HG03103 (cell line): ENCODE results near the gene DIRAS2.

ENCODE experiments used
- ATAC-seq: cut with Tn5 transposase; IDR thresholded peaks from one replicate; pipeline ENCODE4 v1.9.1; 2021; ENCODE audit warnings: low read depth; ENCODE audit not compliant: unreplicated experiment

The DIRAS2 gene

DNA sequence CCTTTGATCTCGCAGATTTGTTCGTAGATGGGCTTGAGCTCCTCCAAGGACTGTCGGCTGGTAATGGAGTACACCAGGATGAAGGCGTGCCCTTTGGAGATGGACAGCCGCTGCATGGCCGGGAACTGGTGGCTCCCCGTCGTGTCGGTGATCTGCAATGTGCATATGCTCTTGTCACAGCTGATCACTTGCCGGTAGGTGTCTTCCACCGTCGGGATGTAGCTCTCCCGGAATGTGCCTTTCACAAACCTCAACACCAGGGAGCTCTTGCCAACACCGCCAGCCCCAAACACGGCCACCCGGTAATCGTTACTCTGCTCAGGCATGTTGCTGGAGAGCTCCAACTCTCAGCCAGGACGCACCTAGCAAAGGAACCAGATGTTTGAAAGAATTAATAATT is 29.1 kb downstream of the DIRAS2 start:
- ATAC-seq, result no peak

DNA sequence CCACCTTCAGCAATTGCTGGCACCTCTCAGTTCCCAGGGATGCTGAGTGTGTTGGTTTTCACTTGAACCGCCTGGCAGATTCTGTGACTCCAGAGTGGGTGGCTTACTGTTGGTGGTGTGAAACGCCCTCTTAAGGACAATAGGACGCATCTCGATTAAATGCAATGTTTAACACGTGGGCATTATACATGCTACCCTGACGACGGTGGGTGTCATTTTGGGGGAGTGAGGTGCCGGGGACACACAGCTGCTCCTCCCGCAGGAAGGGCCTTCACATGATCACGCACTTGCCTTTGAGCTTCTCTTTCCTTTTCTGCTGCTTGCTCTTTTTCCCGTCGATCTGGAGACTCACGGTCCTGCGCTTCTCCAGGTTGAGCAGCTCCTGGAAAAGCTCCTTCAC is 29.7 kb downstream of the DIRAS2 start:
- no peak for ATAC-seq

DNA sequence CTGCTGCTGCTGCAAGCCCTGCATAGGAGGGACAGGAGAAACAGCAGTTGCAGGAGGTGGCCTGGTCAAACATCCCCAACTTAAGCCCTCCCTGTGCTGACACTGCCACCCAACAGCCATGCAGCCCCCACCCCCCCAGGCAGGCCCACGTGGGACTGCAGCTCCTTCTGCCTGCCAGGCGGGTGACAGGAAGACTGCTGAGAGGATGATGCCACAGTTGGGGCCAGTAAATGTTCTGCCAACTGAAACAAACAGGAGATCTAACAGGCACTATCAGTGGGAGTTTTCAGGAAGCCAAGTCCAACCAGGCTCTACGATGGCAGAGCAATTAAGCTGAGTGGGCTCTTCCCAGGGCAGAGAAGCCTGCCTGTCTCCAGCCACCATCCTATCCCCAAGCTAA is 31.1 kb downstream of the DIRAS2 start:
- no peak for ATAC-seq

DNA sequence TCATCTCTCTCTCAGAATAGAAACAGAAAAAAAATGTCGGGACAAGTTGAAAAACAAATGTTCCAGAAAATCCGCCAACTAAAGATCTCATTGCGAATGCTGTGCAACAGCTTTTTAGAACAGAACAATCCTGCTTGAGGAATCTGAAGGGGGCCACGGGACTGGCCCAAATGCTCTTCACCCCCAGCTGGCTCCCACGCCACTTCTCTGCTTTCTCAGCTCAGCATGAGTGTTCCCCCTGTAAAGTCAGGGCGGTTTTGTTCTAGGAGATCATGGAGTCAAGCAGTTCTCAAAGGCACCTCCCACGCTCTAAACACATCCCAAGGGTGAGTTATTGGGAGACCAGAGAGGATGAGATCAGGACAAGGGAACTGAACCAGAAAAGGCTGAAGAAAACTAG is 31.5 kb downstream of the DIRAS2 start:
- ATAC-seq, result no peak

DNA sequence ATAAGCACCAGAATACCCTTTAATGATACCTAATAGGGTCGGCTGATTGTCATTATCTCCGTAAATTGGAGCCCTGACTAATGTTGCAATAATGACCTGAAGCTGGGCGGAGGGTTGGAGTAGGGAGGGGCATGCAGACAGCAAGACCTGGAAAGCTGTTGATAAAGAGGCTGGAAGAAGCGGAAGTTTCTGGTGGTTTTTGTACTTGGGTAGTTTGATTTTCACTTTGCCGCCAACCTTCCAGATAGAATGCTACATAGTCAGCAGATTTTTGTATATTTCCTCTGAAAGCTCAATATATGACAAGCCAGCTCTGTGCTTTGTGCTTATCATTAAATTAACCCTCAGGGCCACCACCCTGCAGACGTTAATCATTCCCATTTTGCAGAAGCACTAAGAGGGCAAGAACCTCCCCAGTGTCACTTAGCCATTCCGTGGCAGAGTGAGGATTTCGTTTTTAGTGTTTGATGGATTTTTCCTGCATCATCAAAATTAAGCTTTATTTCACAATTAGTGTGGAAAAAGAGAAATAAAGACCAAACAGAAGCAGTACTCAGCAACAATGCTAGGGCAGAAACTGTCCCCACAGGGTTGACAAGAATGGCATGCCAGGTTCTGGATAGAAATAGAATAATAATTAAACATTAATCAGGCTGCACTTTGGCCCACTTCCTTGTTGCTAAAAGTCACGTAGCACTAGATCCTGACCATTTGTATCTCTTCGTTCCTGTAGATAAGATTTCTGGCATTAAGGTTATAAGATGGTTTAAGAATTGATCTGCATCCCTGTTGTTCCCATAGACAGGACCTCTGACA is 34.7 kb downstream of the DIRAS2 start:
- ATAC-seq, result no peak

DNA sequence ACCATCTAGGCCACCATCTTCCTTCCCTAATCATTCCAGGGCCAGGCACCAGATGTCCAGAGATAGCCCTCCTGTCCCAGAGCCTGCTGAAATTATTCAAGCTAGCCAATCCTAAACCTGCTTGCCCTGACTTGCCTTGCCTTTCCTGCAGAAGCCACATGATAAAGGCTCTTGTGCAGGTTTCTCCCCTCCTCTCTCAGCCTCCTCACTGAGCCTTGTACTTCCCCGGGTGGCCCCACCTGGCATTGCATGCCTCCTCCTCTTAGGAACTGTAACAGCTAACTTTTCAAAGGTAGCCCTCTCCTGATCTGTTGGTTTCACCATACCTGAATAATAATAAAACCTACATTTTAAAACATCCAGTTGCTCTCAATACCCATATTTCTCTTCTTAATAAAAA is 42.6 kb downstream of the DIRAS2 start:
- ATAC-seq, result no peak

DNA sequence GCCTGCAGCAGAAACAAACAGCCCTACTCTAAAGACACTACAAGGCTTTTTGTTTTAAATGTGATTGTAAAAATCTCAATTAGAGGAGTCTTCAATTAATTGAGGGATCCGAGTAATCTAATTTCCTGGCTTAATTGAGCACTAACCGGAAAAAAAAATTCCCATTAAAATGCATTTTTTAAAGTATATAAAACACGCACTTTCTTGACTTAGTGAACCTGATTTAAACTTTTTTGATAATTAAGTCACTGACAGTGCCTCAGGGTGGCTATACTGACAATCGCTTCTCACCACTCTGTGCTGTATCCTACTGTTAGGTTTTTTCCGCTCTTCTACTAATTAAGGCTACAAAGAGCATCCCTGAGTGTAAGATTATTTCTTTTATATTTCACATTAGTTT is 44.4 kb downstream of the DIRAS2 start:
- ATAC-seq, result no peak

DNA sequence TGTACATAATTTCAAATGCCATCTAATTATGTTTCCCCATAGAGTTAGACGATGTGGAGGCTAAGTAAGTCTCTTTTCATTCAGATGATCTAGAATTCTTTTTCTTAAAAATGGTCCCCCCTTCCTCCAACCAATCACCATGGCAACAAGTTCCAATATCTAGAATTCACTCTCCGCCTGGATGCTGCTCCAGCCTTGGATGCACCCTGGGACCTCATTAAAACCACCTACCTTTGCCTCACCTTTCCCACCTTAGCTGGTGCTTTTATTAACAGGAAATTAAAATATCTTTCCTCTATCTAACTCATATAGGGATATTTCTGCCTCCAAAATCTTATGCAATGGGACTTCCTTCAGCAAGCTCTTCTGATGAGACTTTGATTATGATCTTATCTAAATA is 49.0 kb downstream of the DIRAS2 start:
- ATAC-seq, result no peak

DNA sequence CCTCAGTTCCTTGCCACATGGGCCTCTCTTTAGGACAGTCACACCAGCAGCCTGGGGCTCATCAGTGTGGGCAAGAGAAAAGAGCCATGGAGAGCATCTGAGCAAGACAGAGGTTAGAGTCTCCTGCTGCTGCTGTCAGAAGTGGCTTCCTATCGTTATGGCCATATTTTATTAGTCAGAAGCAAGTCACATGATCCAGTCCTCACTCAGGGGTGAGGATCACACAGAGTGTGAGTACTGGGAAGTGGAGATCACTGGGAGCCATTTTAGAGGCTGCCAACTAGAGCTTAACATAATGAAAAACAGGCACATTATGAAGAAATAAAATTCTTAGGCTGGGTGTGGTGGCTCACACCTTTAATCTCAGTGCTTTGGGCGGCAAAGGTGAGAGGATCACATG is 62.0 kb downstream of the DIRAS2 start:
- no peak for ATAC-seq

DNA sequence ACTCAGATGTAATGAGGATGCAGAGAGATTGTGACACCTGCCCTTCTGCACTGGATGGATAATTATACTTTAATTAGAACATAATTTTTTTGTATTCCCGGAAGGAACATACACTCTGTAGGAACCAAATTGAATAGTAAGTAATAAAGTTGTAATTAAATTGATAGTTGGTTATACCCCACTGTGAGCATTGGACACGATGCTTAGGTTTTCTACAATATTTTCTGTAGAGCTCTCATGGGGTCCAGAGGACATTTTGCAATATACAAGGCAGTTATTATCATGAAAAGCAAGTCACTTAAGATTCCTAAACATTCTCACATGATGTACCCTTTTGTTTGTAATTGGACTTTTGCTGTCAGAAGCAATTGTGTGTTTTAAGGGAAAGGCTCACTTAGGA is 63.4 kb downstream of the DIRAS2 start:
- no peak for ATAC-seq

DNA sequence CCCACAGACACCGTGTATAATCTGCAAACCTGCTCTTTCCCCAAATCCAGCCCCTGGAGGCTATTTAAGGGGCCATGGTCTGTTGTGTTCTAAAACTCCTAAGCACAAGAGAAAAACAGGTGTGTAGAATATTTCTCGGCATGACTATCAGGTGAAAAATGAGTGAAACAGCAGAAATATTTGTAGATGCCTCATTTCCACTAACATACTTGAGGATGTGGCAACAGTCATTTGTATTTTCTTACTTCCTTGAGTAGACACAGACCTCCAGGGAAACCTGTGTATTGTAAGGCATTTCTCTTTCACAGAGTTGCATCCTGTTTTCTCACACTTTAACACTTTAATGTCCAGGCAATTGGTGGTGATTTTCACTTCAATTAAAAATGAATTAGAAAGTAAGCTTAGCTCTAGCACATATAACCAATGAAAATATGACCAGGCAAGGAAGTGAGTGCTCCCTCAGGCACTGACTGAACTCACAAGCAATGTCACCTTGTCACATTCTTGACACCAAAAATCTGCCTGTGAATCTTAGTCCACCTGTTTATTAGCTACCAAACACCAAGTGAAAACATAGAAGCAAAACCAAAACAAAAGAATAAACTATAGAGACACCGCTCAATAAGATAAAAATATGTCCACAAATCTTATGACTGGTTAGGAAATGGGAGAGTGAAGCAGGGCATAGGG is 64.4 kb downstream of the DIRAS2 start:
- no peak for ATAC-seq

DNA sequence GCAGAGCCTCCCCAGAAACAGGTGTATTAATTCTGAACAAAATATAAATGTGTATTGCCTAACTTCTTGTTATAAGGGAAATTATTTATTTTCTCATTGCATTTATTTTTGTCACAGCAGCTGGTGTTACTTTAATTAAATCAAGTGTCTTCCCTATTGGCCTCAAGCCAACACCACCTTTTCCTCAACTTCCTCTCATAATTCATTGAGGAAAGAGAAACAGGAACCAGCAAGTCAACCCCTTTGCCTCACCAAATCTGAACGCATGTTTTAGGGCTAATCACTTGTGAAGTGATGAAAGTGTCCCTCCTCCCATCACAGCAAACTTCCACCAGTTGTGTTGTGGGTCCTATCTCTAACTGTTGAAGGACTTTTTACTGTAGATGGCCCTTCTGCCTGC is 73.1 kb downstream of the DIRAS2 start:
- ATAC-seq, result no peak

DNA sequence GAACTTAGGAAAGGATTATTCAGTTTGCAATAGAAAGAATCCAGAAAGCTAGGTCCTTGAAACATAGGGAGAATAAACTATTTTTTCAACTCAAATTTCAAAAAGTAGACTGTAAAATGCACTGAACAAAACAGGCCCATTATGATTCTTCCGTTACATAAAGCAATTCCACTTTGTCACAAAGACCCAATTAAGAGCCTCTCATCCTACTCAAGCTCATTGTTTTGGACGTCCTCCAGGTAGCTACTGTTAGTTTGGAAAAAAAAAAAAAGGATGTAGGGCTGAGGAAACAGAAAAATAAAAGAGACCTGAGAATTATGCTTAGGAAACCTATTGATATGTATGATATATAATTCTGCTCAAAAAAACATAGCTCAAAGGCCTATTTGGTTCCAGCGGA is 74.0 kb downstream of the DIRAS2 start:
- no peak for ATAC-seq

DNA sequence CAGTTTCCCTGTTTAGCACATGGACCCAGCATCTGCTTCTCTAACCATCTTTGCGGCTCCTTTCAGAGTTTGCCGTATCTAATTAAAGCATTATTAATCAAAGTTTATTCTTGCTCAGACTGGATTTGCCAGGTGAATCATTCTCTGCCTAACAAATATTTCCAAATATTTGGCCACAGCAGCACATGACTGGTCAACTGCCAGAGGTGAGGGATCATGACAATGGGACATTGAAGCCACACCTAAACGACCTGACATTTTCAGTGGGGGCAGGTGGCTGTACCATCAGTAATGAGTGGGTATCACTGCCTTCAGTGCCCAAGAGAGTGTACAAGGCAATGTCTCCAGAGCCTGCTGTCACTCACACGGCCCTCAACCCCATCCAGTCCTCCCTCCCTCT is 80.4 kb downstream of the DIRAS2 start:
- ATAC-seq, result no peak
